Left lung (tissue), 10 donors: ENCODE results near the gene DNAJB1. TPM values are rescaled to one million over a fixed set of nuclear protein-coding genes. Genes with fewer than 3 reads are reported as not detected.

Experiments used
- ATAC-seq: fragments of 200-7000 bp; cut with Tn5 transposase; one replicate; pipeline ENCODE4 v1.9.1; 2020; ENCODE audit warnings: moderate library complexity
- DNase-seq, 4 donors: peaks; one replicate each; pipeline ENCODE4 v3.0.0-alpha.2; 2013 to 2020
- H3K27ac ChIP-seq, 2 donors: fragments of 200-600 bp; sonication (generic) in 1 of 2; one replicate each; pipeline versions ENCODE4 v1.5.0 to v1.8.0; 2020 to 2021
- H3K27me3 ChIP-seq, 2 donors: fragments of 200-600 bp; sonication (generic) in 1 of 2; one replicate each; pipeline versions ENCODE4 v1.5.0 to v1.8.0; 2020 to 2021
- H3K36me3 ChIP-seq, 2 donors: fragments of 200-600 bp; sonication (generic) in 1 of 2; one replicate each; pipeline versions ENCODE4 v1.5.0 to v1.8.0; 2020 to 2021
- H3K4me1 ChIP-seq, 2 donors: fragments of 200-600 bp; one replicate each; pipeline ENCODE4 v1.8.0; 2021
- H3K4me3 ChIP-seq, 2 donors: fragments of 200-600 bp; sonication (generic) in 1 of 2; one replicate each; pipeline versions ENCODE4 v1.5.0 to v1.8.0; 2020 to 2021; ENCODE audit warnings: mild to moderate bottlenecking in 1 of 2
- H3K9me3 ChIP-seq, 2 donors: fragments of 200-600 bp; sonication (generic) in 1 of 2; one replicate each; pipeline versions ENCODE4 v1.5.0 to v1.8.0; 2020 to 2021
- intact Hi-C, 2 donors: fragments of 100-400 bp; cut with DNase I; formaldehyde crosslinking; loops; one replicate each; pipeline versions ENCODE4 v1.11.2 to v1.14.2; 2022
- polyA plus RNA-seq, 6 donors: library from polyadenylated mRNA; unstranded; fragments of 120-200 nt; gene quantifications; one replicate each; pipeline ENCODE4 v1.2.1, GENCODE V29; 2013; ENCODE audit not compliant: insufficient read length in 6 of 6
- total RNA-seq, 2 donors: library from RNA; stranded (reverse); fragmentation: NEBNext Ultra II Directional; extraction: Animal tissue kit (Norgen Biotek cat#: 25700); gene quantifications; one replicate each; pipeline ENCODE4 v1.2.1, GENCODE V29; 2021
- TF ChIP-seq, protein P1 (sequence below), 2 donors: fragments of 200-600 bp; sonication (generic) in 1 of 2; IDR thresholded peaks; one replicate each; pipeline versions ENCODE4 v1.5.0 to v1.8.0; 2021; ENCODE audit warnings: antibody characterized with exemption in 2 of 2
- donor health status: DM: no; HTN: yes; CAD: no.
- donor health status: DM: no; HTN: no; CAD: no.

Gene DNAJB1
- total and polyA plus RNA-seq, 8 donors = 70.8 to 110 (median 91.5) TPM

DNA sequence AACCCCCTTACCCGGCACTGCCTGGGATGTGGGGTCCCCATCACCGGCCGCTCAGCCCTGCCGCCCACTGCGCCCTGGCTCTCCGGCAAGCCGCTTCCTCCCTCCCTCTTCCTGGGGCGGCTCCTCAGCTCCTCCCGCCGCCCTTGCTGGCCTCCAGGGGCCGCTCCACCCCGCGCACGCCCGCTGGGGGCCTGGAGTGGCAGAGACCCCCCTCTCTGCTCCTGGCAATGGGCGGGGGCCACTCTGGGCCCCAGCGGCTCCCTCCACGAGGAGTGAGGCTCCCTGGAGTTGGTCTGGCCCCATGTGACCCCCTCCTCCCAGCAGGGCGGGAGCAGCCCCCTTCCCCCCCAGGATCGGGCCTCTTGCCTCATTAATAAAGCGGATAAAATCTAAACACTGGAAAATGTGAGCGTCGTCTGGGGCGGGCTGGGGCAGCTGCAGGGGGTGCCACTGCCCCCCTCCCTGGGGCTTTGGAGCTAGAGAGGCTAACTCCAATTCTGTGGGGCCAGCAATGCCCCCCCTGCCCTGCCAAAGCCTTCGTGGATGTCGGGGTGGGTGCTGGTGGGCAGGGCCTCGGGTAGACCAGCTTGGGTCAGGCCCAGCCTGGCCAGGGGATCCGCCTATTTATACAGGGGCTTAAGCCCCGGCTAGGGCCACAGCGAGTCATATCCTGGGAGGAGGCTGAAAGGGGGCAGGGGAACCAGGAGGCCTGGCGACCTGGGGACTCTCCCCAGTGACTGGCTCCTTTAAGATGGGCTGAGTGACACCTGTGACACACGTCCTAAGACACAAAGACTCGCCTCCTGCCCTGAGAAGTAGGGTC is 42.7 kb downstream of the DNAJB1 start, which contains the start of gene PTGER1:
Gene PTGER1, minus strand, starts transcription at position 104 of the 823 bp plus-strand sequence. CDS start 1,034 bp downstream, outside the sequence.
- Histone ChIP-seq H3K27me3 (peaks cover 3 to 39% of the 10 kb centered on the region in 2 donors), H3K4me1 (peaks cover 34 to 60% of the 10 kb centered on the region in 2 donors)

DNA sequence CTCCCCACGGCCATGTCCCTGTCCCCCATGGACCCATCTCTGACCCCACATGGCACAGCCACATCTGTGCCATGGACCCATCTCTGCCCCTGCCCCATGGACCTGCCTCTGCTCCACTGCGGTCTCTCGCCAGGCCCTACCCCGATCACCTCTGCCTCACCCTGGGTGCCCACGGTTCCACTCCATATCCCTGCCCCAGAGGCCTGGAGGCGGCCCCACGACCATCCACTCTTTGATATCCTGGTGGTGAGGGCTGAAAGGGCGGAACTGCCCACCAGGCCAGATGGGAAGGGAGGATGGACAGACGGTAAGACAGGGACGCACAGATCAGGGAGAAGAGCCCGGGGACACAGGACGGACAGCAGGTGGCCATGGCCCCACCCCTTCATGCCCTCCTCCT is 43.4 kb downstream of the DNAJB1 start:
- intact Hi-C loops = no loop called here
- TF ChIP-seq, protein P1, sequence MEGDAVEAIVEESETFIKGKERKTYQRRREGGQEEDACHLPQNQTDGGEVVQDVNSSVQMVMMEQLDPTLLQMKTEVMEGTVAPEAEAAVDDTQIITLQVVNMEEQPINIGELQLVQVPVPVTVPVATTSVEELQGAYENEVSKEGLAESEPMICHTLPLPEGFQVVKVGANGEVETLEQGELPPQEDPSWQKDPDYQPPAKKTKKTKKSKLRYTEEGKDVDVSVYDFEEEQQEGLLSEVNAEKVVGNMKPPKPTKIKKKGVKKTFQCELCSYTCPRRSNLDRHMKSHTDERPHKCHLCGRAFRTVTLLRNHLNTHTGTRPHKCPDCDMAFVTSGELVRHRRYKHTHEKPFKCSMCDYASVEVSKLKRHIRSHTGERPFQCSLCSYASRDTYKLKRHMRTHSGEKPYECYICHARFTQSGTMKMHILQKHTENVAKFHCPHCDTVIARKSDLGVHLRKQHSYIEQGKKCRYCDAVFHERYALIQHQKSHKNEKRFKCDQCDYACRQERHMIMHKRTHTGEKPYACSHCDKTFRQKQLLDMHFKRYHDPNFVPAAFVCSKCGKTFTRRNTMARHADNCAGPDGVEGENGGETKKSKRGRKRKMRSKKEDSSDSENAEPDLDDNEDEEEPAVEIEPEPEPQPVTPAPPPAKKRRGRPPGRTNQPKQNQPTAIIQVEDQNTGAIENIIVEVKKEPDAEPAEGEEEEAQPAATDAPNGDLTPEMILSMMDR (IDR thresholded peaks at IDR 0.05) = no peak
- Histone ChIP-seq H3K27ac (no peak overlapping the region), H3K4me1 (peaks cover 30 to 54% of the 10 kb centered on the region in 2 donors), H3K36me3 (peaks cover 0 to 45% of the 10 kb centered on the region in 2 donors), H3K27me3 (peaks cover 3 to 39% of the 10 kb centered on the region in 2 donors), H3K4me3 (no peak overlapping the region), H3K9me3 (no peaks in the 10 kb centered on the region)
- DNase-seq (no peak), ATAC-seq (no peak)

More for the DNA sequence above, 42.7 kb downstream of the DNAJB1 start, which contains the start of gene PTGER1:
- ATAC-seq (peak; percentile 24), DNase-seq (peak in 3 of 4 donors; percentile 65 to 83 (median 74))
- Histone ChIP-seq H3K9me3 (no peaks in the 10 kb centered on the region), H3K4me3 (no peak within 1 kb of the TSS), H3K27ac (no peak within 1 kb of the TSS), H3K36me3 (peaks cover 0 to 45% of the 10 kb centered on the region in 2 donors)
- intact Hi-C loops = no loop called here
- TF ChIP-seq, protein P1 (IDR thresholded peaks at IDR 0.05) = peak; percentile 13 to 33

DNA sequence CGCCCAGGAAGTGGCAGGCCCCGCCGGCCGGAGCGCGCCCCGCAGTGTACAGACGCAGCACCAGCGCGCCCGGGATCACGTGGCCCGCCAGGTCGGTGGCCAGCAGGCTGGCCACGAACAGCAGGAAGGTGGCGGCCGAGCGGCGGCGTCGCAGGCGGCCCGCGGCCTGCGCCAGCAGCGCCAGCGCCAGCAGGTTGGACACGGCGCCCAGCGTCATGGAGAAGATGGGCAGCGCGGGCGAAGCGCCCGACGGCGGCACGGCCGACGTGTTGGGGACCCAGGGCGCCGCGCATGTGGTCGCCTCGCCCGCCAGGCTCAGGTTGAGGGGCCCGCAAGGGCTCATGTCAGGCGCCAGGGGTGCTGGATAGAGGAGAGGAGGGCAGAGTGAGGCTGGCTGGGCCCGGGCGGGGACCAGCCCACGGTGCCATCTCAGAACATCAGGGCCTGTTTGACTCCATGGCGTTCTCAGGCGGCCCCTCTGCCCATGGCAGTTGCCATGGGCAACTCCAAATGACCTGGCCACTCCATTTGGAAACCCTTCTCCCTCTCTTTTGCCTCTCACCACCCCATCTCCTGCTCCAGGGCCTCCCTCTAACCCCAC is 44.1 kb downstream of the DNAJB1 start:
- H3K27ac ChIP-seq = no peak overlapping the region
- no peaks in the 10 kb centered on the region for H3K9me3 ChIP-seq
- peaks cover 3 to 39% of the 10 kb centered on the region in 2 donors for H3K27me3 ChIP-seq
- intact Hi-C loops = no loop called here
- peaks cover 0 to 45% of the 10 kb centered on the region in 2 donors for H3K36me3 ChIP-seq
- peak; percentile 12 for ATAC-seq
- H3K4me3 ChIP-seq = no peak overlapping the region
- peak in 1 of 4 donors; percentile 87 for DNase-seq
- TF ChIP-seq, protein P1 (IDR thresholded peaks at IDR 0.05) = no peak
- H3K4me1 ChIP-seq = peaks cover 30 to 47% of the 10 kb centered on the region in 2 donors

DNA sequence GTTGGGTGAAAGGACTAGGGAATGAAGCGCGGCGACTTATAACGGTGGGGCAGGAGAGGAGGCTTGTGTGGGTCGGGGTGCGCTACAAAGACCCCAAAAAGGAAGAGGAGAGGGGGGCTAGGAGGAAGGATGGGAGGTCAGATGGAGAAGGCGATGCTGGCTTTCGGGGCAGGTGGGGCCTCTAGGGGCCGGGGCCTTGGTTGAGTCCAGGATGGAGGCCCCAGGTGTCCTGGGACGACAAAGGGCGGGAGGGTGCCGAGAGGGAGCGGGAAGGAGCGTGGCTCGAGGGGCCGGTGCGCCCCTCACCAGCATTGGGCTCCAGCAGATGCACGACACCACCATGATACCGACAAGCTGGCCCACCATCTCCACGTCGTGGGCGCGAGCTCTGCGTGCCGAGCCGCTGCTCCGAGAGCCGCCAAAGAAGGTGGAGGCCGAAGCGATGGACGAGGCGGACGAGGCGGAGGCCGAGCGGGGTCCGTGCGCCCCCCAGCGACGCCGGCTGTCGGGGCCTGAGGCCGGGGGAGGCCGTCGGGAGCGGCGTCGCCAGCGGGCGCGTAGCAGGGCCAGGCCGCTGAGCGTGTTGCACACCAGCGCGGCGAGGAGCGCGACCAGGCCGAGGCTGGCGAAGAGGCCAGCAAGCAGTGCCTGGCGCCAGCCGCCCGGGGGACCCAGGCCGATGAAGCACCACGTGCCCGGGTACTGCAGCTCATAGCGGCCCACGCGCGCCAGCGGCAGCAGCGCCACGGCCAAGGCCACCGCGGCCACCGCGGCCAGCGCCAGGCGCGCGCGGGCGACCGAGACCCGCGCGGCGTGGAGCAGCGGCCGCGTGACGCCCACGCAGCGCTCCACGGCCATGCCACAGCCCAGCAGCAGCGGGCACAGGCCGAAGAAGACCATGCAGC is 44.9 kb downstream of the DNAJB1 start:
- Histone ChIP-seq H3K36me3 (peaks cover 0 to 45% of the 10 kb centered on the region in 2 donors), H3K27ac (no peak overlapping the region), H3K27me3 (peaks cover 3 to 39% of the 10 kb centered on the region in 2 donors), H3K4me3 (no peak overlapping the region), H3K9me3 (no peaks in the 10 kb centered on the region), H3K4me1 (peaks cover 30 to 47% of the 10 kb centered on the region in 2 donors)
- TF ChIP-seq, protein P1 (IDR thresholded peaks at IDR 0.05) = no peak
- peak in 1 of 4 donors; percentile 81 for DNase-seq
- intact Hi-C loops = no loop called here
- ATAC-seq = no peak
